ENCODE results near the gene GPBP1.
"Not testable (repeated sequence)": the region's sequence is repeated elsewhere in the genome, so short reads cannot be mapped to it uniquely, and the experiment has no call there.

The GPBP1 gene

GRCh38 chr5:57303985-57304384 is 130.1 kb downstream of the GPBP1 start:
- DNase-seq, result no peak
- TF ChIP-seq GATA1 (IDR thresholded peaks at IDR 0.05; ENCODE audit: low read depth, low read length) (no peak), POLR2A (IDR thresholded peaks at IDR 0.05; ENCODE audit: low read length) (no peak)

GRCh38 chr5:57304931-57305330 is 131.1 kb downstream of the GPBP1 start:
- DNase-seq, result no peak
- TF ChIP-seq GATA1 (IDR thresholded peaks at IDR 0.05; ENCODE audit: low read depth, low read length) (no peak), POLR2A (IDR thresholded peaks at IDR 0.05; ENCODE audit: low read length) (no peak)

GRCh38 chr5:57306359-57306758 is 132.5 kb downstream of the GPBP1 start:
- TF ChIP-seq GATA1 (IDR thresholded peaks at IDR 0.05; ENCODE audit: low read depth, low read length), result no peak
- TF ChIP-seq POLR2A (IDR thresholded peaks at IDR 0.05; ENCODE audit: low read length), result no peak
- no peak for DNase-seq

- TF ChIP-seq GATA1 (IDR thresholded peaks at IDR 0.05; ENCODE audit: low read depth, low read length) (no peak), POLR2A (IDR thresholded peaks at IDR 0.05; ENCODE audit: low read length) (no peak)
- no peak for DNase-seq
Measured at GRCh38 chr5:57307516-57307915, 133.7 kb downstream of the GPBP1 start.

- not testable (repeated sequence) for DNase-seq
Measured at GRCh38 chr5:57309022-57309421, 135.2 kb downstream of the GPBP1 start.

- no peak for DNase-seq
- TF ChIP-seq GATA1 (IDR thresholded peaks at IDR 0.05; ENCODE audit: low read depth, low read length), result no peak
- TF ChIP-seq POLR2A (IDR thresholded peaks at IDR 0.05; ENCODE audit: low read length), result no peak
Measured at GRCh38 chr5:57311251-57311650, 137.4 kb downstream of the GPBP1 start.

GRCh38 chr5:57311921-57312735 is 138.3 kb downstream of the GPBP1 start:
- no peak for TF ChIP-seq GATA1 (IDR thresholded peaks at IDR 0.05; ENCODE audit: low read depth, low read length)
- TF ChIP-seq POLR2A (IDR thresholded peaks at IDR 0.05; ENCODE audit: low read length), result no peak
- DNase-seq, result no peak

- TF ChIP-seq GATA1 (IDR thresholded peaks at IDR 0.05; ENCODE audit: low read depth, low read length) (no peak), POLR2A (IDR thresholded peaks at IDR 0.05; ENCODE audit: low read length) (no peak)
- no peak for DNase-seq
Measured at GRCh38 chr5:57313716-57314115, 139.9 kb downstream of the GPBP1 start.

Measured in erythroblast (primary cell).